CD4-positive, alpha-beta T cell treated with Interleukin-15 for 1 hour (primary cell): ENCODE results near the gene STK11.
"Not testable (repeated sequence)": the region's sequence is repeated elsewhere in the genome, so short reads cannot be mapped to it uniquely, and the experiment has no call there.

Source experiments
- DNase-seq: peaks from one replicate; pipeline ENCODE4 v3.0.0-alpha.2; 2020

Gene STK11

DNA sequence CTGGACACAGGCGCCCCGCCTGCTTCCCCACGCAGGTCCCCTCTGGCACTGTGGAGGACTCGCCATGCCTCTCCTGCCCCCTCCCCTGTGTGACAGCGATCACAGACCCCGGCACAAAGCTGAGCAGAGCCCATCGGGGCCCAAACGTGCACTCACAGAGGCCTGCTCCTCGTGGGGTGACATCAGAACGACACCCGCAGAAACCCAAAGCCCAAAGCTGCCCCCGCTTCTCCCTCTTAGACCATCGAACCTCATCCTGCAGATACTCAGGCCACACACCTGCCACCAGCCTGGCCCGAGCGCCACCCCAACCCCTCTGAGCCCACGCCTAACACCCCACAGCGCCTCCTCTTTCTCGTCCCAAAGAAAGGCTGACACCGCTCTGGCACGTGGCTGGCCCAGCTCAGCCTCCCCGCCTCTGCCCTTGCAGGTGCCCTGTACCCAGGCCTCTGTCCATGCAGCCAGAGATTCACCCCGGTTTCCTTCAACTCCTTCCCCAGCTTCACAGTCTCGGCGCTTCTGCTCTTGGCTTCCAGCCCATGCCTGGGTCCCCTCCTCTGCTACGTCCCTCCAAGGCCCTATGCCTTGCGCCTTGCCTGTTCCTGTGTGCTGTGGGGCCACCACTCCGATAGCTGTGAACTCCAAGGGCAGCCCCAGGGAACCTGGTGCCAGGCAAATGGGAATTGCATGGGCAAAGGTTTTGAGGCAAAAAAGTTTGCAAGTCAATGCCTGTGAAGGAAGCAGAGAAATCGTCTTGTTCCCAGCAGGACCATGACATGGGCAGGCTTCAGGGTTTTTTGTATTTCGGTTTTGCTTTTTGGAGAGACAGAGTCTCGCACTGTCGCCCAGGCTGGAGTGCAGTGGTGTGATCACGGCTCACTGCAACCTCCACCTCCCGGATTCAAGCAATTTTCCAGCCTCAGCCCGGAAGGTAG lies 33.1 kb downstream of the STK11 start:
- DNase-seq, result no peak

DNA sequence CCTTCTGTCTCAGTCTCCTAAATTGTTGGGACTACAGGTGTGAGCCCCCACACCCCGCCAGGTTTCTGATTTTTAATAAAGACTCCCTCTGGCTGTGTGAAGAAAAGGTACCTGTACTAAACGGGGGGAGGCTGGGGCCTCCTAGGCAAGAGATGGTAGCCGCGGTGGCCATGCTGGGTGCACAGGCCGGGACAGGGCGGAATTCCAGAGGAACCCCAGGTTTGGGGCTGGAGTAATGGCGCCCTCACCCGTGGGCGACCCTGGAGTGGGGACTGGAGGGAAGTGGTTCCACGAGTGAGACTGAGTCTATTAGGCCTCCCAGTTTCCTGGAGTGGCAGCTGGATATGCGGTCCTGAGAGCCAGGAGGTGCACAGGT lies 33.8 kb downstream of the STK11 start:
- DNase-seq, result no peak

DNA sequence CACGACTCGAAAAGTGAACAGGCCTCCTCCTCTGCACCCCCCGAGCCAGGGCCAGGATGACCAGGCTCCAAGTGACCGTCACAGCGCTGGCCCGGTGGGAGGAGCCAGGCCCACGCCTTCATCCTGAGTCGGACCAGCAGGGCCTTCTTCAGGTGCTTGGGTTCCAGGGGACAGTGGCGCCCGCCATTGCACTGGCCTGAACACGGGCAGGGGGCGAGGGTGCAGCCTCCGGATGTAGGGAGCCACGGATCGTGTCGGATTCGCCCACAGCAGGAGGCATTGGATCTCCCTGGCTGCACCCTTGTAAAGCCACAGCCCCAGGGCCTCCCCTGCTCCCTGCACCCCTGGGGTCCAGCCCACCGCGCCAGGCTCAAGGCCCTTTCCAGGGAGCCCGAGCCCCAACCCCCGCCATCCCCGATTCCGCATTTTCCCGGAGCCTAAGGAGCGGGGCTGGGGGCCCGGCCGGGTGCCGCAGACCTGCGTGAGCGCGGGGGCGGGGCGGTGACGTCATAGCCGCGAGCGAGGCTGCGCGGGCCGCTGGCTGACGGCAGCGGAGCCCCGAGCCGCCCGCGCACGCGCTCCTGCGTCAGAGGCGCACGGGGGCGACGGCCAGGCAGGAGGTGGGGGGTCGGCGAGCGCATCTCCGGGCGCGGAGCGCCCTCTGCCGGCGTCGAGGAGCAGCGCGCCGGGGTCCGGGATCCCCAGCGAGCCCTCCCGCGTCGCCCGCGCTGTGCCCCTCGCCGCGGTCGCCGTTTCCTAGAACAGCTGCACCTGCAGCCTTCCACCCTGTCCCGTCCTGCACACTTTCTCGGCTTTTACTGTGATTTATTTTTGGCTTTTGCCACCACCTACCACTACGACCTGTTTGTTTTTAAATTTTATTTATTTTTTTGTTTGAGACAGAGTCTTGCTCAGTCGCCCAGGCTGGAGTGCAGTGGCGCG lies 34.5 kb downstream of the STK11 start:
- peak; percentile 94 for DNase-seq

DNA sequence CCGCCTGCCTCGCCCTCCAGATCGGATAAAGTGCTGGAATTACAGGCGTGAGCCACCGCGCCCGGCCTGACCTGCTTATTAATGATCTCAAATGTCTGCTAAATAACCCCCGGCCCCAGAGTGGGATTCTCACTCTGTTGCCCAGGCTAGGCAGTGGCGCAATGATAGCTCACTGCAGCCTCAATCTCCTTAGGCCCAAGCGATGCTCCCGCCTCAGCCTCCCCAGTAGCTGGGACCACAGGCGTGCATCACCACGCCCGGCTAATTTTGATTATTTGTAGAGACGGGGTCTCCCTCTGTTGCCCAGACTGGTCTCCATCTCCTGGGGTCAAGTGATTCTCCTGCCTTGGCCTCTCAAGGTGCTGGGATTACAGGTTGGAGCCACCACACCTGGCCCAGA lies 35.3 kb downstream of the STK11 start:
- DNase-seq, result no peak

DNA sequence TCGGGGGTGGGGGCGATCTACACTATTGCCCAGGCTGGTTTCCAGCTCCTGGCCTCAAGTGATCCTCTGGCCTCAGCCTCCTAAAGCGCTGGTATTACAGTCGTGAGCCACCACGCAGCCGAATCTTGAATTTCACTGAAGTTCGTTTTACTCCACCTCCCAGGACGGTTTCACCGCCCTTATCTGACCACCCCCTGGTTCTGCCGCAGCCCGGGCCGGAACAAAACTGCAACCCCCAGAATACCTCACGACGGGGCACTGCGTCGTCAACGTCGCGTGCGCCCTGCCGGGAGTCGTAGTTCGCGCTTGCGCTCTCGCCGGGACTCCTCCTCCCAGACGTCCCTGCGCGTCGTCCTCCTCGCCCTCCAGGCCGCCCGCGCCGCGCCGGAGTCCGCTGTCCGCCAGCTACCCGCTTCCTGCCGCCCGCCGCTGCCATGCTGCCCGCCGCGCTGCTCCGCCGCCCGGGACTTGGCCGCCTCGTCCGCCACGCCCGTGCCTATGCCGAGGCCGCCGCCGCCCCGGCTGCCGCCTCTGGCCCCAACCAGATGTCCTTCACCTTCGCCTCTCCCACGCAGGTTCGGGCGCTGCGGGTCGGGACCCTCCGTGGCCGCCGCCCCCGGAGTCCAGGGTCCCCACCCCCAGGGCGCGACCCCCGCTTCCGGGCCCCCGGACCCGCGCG lies 36.0 kb downstream of the STK11 start, which contains the start of gene ATP5F1D:
Gene ATP5F1D, plus strand, starts transcription at position 335 of the 679 bp plus-strand sequence. Its CDS starts 100 bp downstream, at position 435.
- DNase-seq, result peak; percentile 93

DNA sequence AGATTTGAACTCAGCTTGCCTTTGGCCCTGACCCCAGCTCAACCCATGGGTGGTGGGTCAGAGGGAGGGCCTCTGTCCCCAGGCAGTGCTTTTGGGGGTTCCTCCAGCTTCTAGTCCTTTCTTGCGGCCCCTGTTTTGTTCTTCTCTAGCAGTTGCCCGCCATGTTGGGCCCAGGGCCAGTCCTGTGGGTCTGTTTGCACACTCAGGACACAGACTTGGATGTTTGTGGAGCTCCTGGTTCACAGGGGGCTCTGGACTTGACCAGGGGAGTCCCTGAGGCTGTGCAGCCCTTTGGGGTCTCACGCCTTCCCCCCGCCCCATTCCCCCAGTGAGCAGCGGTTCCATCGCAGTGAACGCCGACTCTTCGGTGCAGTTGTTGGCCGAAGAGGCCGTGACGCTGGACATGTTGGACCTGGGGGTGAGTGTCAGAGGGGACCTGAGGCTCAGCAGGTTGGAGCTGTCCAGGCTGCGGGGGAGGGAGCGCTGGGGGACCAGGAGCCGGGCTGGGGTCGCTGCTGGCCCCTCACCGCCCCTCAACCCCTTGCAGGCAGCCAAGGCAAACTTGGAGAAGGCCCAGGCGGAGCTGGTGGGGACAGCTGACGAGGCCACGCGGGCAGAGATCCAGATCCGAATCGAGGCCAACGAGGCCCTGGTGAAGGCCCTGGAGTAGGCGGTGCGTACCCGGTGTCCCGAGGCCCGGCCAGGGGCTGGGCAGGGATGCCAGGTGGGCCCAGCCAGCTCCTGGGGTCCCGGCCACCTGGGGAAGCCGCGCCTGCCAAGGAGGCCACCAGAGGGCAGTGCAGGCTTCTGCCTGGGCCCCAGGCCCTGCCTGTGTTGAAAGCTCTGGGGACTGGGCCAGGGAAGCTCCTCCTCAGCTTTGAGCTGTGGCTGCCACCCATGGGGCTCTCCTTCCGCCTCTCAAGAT lies 38.5 kb downstream of the STK11 start:
- DNase-seq, result peak; percentile 88

DNA sequence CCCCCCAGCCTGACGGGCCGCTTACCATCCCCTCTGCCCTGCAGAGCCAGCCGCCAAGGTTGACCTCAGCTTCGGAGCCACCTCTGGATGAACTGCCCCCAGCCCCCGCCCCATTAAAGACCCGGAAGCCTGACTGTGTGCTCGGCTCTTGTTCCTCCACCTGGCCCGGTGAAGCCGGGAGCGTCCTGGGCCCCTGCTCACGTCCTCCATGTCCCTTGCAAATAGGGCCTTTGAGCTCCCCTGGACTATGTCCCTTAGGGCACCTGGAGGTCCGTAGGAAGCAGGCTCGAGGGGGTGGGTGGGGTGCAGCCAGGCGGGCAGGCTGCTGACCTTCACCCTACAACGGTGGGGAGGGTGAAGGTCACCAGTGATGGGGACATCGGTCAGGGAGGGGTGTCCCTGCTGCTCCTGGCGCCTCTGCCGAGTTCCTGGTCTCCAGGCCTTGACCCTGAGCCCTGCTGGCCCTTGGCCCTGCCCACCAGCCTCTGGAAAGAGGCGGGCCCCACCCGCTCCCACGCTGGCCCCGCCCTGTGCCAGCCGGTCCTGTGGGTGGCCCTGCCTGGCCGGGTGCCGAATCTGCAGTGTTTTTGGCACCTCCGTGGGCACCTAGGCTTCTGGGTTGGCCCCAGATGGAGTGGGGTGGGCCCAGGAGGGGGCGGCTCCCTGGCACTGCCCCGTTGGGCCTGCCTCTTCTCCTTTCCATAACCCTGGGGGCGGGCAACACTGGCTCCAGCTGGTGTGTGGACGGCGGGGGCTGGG lies 39.3 kb downstream of the STK11 start:
- DNase-seq, result peak; percentile 41

DNA sequence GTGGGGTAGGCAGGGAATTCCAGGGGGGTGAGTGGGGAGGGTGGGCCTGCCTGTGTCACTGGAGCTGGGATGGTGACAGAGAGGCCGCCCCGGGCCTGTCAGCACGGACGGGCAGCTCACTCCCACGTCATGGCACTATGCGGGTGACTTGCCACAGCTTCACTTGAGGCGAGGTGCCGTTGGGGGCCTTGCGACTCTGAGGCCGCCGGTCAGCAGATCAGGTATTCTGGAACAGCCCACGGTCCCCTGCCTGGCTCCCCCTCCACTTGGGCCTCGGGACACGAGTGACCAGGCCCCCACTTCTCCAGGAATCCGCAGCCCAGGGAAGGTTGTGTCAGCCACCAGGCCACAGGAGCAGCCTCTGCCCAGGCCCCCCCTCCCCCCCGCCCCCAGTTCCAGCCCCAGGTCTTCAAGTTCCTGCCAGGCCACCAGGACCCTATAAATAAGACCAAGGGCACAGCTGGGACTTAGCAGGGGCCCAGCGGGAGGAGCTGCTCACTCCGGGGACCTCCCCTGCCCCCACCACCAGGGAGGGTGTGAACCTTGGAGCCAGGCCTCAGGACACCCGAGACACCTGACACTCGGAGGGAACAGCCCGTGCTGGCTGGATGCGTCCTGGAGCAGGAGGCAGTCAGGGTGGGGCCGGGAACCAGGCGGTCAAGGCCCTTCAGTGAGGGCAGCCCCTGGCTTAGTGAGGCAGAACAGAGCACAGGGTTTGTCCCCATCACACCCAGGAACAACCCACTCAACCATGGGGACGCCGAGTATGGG lies 40.1 kb downstream of the STK11 start:
- DNase-seq, result no peak

DNA sequence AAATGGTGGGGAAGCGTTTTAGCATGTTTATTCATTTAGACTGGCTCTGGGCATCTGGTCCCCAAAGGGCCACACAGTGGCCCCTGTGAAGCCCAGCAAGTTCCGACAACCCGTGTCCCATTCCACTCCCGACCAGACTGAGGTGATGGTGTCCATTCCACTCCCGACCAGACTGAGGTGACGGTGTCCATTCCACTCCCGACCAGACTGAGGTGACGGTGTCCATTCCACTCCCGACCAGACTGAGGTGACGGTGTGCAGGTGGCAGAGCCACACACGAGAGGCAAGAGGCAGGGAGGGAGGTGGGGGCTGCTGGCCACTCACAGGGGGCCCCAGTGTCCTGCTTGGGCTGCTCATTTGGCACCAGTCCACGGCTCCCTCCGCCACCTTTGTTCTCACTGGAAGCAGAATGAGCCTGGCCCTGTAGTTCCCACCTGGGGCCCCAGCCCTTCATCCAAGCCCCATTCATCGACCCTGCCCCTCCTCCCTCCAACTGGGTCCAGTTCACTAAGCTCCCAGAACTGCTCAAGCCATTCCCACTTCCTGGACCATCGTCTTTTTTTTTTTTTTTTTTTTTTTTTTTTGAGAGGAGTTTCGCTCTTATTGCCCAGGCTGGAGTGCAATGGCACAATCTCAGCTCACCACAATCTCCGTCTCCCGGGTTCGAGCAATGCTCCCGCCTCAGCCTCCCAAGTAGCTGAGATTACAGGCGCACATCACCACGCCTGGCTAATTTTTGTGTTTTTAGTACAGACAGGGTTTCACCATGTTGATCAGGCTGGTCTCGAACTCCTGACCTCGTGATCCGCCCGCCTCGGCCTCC lies 40.9 kb downstream of the STK11 start:
- not testable (repeated sequence) for DNase-seq

DNA sequence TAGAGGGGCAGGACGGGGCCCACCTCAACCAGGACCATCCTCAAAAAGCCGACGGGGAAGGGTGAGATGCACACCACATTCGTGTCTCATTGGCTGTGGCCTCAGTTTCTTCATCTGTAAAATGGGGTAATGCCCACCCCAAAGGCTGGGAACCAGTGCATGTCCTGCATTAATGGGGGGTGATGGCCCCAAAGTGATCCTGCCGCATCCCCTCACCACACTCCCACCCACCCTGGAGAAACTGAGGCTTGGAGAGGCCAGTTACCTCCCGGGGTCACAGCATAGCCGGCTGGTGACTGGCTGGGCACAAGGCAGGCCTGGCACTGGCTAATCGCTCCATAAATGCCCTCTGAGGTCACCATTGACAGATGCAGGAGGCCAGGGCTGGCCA lies 42.2 kb downstream of the STK11 start:
- DNase-seq, result no peak

DNA sequence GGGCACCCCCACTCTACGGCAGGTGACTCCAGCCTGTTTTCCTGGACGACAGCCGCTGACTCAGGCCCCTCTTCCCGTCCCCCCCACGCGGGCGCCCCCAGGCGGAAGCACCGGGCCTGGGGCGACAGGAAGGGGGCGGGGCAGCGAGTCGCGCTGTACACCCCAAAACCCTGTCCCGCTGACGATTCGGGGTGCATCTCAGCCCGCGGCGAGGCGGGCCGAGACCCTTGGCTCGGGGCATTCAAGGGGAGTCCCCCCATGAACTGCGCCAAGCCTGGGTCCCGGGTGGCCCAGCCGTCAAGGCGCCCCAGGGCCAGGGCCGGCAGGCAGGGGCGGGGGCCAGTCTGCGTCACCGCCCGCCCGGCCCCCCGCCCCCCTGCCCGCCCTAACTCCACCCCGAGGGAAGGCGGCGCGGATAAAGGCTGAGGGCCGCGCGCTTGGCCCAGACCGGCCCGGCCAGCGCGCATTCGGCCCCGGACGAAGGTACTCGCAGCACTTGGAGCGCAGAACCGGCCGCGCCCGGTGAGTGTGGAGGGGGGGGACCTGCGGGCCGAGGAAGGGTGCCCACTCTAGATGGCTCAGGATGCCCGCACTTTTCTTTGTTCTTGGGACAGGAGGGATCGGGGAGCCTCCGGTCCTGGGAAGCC lies 42.7 kb downstream of the STK11 start, which contains the start of gene MIDN:
Gene MIDN, plus strand, starts transcription at position 445 of the 647 bp plus-strand sequence. CDS start 1,714 bp downstream, outside the sequence.
- peak; percentile 81 for DNase-seq

DNA sequence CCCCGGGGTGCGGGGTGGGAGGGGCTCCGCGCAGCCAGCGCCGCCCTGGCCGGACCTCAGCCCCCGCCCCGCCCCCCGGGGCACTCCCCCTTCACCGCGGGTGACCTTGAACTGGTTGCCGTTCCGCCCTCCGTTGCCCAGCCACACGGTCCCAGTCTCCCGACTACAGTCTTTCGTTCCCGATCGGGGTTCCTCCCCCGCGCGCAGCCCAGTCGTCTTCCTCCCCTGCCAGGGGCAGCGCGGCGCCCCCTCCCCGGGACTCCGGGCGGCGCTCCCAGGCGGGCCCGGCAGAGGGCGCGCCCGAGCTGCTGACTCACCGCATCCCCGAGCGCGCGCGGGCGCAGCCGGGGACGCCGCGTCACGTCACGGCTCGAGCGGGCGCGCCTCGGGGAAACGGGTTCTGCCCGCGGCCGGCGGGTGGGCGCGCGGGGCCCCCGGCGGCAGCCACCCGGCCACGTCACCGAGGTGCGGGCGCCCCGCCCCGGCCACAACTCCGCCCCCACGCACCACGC lies 43.3 kb downstream of the STK11 start:
- DNase-seq, result peak; percentile 87

DNA sequence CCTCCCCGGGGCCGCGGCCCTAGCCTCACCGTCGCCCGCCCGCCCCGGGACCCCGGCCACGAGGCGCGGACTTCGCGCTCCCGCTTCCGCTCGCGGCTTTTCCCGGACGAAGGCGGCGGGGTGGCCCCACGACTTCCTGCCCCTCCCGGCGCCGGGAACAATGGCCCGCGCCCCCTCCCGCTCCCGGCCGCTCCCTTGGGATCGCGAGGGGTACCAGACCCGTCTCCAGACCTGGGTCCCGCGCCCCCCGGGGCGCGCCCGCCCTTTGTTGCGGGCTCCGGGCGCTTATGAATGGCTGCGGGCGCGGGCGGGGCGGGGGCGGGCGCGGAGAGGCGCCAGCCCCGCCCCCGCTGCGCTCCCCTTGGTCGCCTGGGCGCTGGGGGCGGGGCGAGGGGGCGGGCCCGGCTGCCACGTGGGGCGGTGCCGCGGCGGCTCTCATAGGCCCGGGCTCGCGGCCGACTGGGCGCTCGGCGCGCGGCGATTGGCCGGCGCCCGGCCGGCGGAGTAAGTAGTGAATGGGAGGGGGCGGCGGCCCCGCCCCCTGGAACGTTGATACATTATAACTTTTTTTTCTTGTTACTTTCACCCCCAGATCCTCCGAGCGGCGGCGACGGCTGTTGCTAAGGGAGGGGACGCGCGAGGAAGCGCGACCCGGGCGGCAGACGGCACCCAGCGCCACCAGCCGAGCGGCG lies 43.9 kb downstream of the STK11 start:
- peak; percentile 97 for DNase-seq

DNA sequence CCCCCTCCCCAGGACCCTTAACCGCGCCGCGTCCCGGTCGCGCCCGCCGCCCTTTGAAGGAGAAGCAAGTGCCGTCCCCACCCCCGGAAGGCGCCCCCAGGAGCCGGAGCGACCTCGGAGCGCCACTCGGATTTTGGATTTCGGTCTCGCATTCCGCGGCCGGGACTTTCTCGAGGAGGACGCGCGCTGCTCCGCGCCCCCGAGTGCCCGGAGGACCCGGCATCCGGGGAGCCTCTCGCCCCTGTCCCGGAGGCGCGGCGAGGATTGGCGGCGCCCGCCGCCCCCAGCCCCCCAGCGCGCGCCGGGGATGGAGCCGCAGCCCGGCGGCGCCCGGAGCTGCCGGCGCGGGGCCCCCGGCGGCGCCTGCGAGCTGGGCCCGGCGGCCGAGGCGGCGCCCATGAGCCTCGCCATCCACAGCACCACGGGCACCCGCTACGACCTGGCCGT lies 44.4 kb downstream of the STK11 start:
- DNase-seq, result no peak

DNA sequence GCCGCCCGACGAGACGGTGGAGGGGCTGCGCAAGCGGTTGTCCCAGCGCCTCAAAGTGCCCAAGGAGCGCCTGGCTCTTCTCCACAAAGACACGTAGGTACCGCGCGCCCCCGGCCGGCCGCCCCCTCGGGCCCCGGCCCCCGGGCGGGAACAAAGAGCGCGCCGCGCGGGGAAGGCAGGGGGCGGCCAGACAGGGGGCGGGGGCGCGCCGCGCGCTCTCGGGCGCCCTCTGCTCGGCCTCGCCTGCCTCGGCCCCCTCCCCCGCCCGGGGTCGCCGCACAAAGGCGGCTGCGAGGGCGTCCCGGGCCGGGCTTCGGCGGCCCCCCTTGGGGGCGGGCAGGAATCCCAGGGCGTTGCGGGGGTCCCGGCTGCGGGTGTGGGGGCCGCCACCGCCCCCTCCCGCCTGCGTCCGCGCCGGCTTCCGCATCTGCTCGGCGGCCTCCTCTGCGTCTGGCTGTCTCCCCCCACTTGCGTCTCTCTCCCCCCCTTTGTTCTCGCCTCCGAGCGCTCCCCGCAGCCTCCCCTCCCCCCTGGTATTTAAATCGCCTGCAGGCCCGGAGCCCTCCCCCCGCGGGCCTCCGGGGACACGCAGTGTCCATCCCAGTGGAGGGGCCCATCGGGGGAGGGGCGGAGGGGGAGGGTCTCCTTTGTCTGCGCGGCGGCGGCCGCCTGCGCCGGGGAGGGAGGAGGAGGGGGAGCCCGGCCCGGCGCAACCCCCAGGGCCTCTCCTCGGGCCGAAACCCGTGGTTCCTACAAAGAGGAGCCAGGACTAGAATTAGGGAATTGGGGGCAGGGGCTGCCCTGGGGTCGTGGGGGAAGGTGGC lies 45.1 kb downstream of the STK11 start:
- peak; percentile 69 for DNase-seq
